Peyer's patch (tissue), 4 donors: ENCODE results near the gene FHOD3.

Source experiments
- POLR2A ChIP-seq, 2 donors: fragments of 450-650 bp; IDR thresholded peaks; one replicate each; pipeline ENCODE4 v1.5.1; 2017; ENCODE audit warnings: antibody characterized with exemption in 2 of 2, mild to moderate bottlenecking in 2 of 2, moderate library complexity in 2 of 2
- TF ChIP-seq, protein P1 (sequence below), 6 experiments: fragments of 450-650 bp in 4 of 6; fragments of 200-600 bp in 2 of 6; sonication (generic) in 1 of 6; IDR thresholded peaks; one replicate each; pipeline ENCODE4 v1.5.1; 2017 to 2019; ENCODE audit warnings: antibody characterized with exemption in 6 of 6, mild to moderate bottlenecking in 3 of 6, moderate library complexity in 1 of 6

GRCh38 chr18:36314754-36315153 is 17.2 kb downstream of the FHOD3 start:
- TF ChIP-seq, protein P1, sequence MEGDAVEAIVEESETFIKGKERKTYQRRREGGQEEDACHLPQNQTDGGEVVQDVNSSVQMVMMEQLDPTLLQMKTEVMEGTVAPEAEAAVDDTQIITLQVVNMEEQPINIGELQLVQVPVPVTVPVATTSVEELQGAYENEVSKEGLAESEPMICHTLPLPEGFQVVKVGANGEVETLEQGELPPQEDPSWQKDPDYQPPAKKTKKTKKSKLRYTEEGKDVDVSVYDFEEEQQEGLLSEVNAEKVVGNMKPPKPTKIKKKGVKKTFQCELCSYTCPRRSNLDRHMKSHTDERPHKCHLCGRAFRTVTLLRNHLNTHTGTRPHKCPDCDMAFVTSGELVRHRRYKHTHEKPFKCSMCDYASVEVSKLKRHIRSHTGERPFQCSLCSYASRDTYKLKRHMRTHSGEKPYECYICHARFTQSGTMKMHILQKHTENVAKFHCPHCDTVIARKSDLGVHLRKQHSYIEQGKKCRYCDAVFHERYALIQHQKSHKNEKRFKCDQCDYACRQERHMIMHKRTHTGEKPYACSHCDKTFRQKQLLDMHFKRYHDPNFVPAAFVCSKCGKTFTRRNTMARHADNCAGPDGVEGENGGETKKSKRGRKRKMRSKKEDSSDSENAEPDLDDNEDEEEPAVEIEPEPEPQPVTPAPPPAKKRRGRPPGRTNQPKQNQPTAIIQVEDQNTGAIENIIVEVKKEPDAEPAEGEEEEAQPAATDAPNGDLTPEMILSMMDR (IDR thresholded peaks at IDR 0.05): no peak
- TF ChIP-seq POLR2A (IDR thresholded peaks at IDR 0.05): no peak
